ENCODE results near the gene IQGAP2. TPM values are rescaled to one million over a fixed set of nuclear protein-coding genes. Genes with fewer than 3 reads are reported as not detected.

The IQGAP2 gene
- polyA plus RNA-seq, 1 donor (not counting 4 experiments of a cell fraction or from before 2014, with no cell fraction given): 0.14 TPM

- Histone ChIP-seq H3K4me3 (ENCODE audit: control insufficient read depth in 2 of 3, extremely low read depth in 1 of 3, insufficient read depth in 2 of 3, low read depth in 1 of 3, low read length in 3 of 3) (no peak overlapping the region), H3K36me3 (ENCODE audit: control insufficient read depth in 2 of 2, extremely low read depth in 1 of 2, insufficient read depth in 2 of 2, low read length in 2 of 2) (no peaks in the 10 kb centered on the region), H3K9ac (ENCODE audit: control insufficient read depth, extremely low read depth, insufficient read depth, low read length) (no peak overlapping the region), H3K27me3 (ENCODE audit: control insufficient read depth, extremely low read depth, insufficient read depth, low read length) (no peaks in the 10 kb centered on the region), H3K4me2 (ENCODE audit: control insufficient read depth, extremely low read depth, insufficient read depth, low read depth, low read length) (no peak overlapping the region), H3K9me3 (ENCODE audit: control insufficient read depth, low read depth, low read length) (no peaks in the 10 kb centered on the region), H3K9me1 (ENCODE audit: control insufficient read depth, extremely low read depth, insufficient read depth, low read length) (no peaks in the 10 kb centered on the region), H3K79me2 (ENCODE audit: control insufficient read depth, insufficient read depth, low read length) (no peaks in the 10 kb centered on the region), H4K20me1 (ENCODE audit: control insufficient read depth, extremely low read depth, insufficient read depth, low read length) (no peaks in the 10 kb centered on the region), H3K4me1 (ENCODE audit: control insufficient read depth, extremely low read depth, insufficient read depth, low read length) (peaks cover 11% of the 10 kb centered on the region), H3K27ac (ENCODE audit: control insufficient read depth, insufficient read depth, low read length) (no peak overlapping the region), H2AFZ (ENCODE audit: control insufficient read depth, low read length) (no peak overlapping the region)
- FAIRE-seq: no peak
- no peak for DNase-seq (ENCODE audit: low read depth, low spot score)
- TF ChIP-seq EZH2 (IDR thresholded peaks at IDR 0.05; ENCODE audit: low read length): no peak
- no peak for TF ChIP-seq CTCF (optimal IDR thresholded peaks at IDR 0.05 in 1 of 3, IDR thresholded peaks at IDR 0.05 in 1 of 3, conservative IDR thresholded peaks at IDR 0.05 in 1 of 3; ENCODE audit: extremely low read depth in 1 of 3, insufficient read depth in 2 of 3, low read length in 3 of 3)
- dilution Hi-C loops (cut with MboI; ENCODE audit: extremely low pct_ligation_motif_present, low sequenced_read_pairs): no loop called here
Observed at GRCh38 chr5:76696251-76696650, 293.2 kb downstream of the IQGAP2 start.

GRCh38 chr5:76697670-76698069 is 294.6 kb downstream of the IQGAP2 start:
- Histone ChIP-seq H3K27me3 (ENCODE audit: control insufficient read depth, extremely low read depth, insufficient read depth, low read length) (no peaks in the 10 kb centered on the region), H3K27ac (ENCODE audit: control insufficient read depth, insufficient read depth, low read length) (no peak overlapping the region), H3K4me3 (ENCODE audit: control insufficient read depth in 2 of 3, extremely low read depth in 1 of 3, insufficient read depth in 2 of 3, low read depth in 1 of 3, low read length in 3 of 3) (no peak overlapping the region), H2AFZ (ENCODE audit: control insufficient read depth, low read length) (no peak overlapping the region), H3K4me2 (ENCODE audit: control insufficient read depth, extremely low read depth, insufficient read depth, low read depth, low read length) (no peak overlapping the region), H3K36me3 (ENCODE audit: control insufficient read depth in 2 of 2, extremely low read depth in 1 of 2, insufficient read depth in 2 of 2, low read length in 2 of 2) (no peaks in the 10 kb centered on the region), H3K9me3 (ENCODE audit: control insufficient read depth, low read depth, low read length) (no peaks in the 10 kb centered on the region), H3K79me2 (ENCODE audit: control insufficient read depth, insufficient read depth, low read length) (no peaks in the 10 kb centered on the region), H3K4me1 (ENCODE audit: control insufficient read depth, extremely low read depth, insufficient read depth, low read length) (peaks cover 8% of the 10 kb centered on the region), H3K9me1 (ENCODE audit: control insufficient read depth, extremely low read depth, insufficient read depth, low read length) (no peaks in the 10 kb centered on the region), H3K9ac (ENCODE audit: control insufficient read depth, extremely low read depth, insufficient read depth, low read length) (no peak overlapping the region), H4K20me1 (ENCODE audit: control insufficient read depth, extremely low read depth, insufficient read depth, low read length) (no peaks in the 10 kb centered on the region)
- no peak for FAIRE-seq
- no peak for DNase-seq (ENCODE audit: low read depth, low spot score)
- TF ChIP-seq CTCF (optimal IDR thresholded peaks at IDR 0.05 in 1 of 3, IDR thresholded peaks at IDR 0.05 in 1 of 3, conservative IDR thresholded peaks at IDR 0.05 in 1 of 3; ENCODE audit: extremely low read depth in 1 of 3, insufficient read depth in 2 of 3, low read length in 3 of 3) (no peak), EZH2 (IDR thresholded peaks at IDR 0.05; ENCODE audit: low read length) (no peak)
- dilution Hi-C loops (cut with MboI; ENCODE audit: extremely low pct_ligation_motif_present, low sequenced_read_pairs): no loop called here

All from keratinocyte (primary cell).